Coronary artery (tissue), 2 donors: ENCODE data around the gene CCNYL1.

Source experiments
- DNase-seq: peaks from one replicate; pipeline ENCODE4 v3.0.0-alpha.2; 2017; ENCODE audit warnings: low spot score
- H3K27ac ChIP-seq, 2 donors: fragments of 200-600 bp; sonication (generic); one replicate each; pipeline ENCODE4 v1.5.1; 2016 to 2019
- H3K4me3 ChIP-seq: fragments of 200-600 bp; sonication (generic); 2 replicates; pipeline ENCODE4 v1.5.1; 2016; ENCODE audit warnings: mild to moderate bottlenecking, moderate library complexity
- TF ChIP-seq, protein P1 (sequence below): fragments of 200-600 bp; sonication (generic); IDR thresholded peaks from one replicate; pipeline ENCODE4 v1.5.1; 2019; ENCODE audit warnings: antibody characterized with exemption

Gene CCNYL1

DNA sequence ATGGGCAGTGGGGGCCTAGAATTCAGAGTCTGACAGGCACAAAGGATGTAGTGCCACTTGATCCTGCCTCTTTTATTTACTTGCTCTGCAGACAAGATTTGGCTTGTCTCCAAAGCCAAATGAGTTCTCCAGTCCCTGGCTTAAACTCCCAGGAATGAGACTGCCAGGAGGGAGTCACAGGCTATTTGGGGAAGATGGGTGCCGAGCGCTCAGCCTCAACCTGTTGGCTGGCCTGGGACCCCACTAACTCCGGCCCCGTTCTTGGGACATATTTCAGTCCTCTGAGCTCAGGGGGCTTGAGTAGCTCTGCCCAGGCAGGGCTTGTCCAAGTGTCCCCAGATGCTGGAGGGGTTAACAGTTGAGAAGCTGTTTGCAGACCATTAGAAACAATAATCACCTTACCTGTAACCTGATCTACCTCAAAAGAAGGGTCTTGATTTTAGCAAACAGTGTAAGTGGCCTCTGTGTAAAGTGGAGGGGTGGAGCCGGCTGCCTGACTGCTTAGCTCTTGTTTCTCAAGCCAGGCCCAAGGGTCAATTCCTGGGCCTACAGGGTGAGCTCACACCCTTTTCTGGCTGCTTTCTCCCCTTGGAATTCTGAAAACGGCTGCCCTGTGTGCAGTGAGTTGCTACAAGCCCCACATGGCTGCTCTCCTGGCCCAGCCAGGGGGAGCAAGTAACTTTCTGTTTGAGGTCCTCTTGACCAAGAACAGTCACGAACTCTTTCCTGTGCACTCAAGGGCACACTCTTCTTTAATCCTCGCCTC lies 85.3 kb downstream of the CCNYL1 start:
- no peak for DNase-seq
- H3K27ac ChIP-seq, result no peak overlapping the region
- TF ChIP-seq, protein P1, sequence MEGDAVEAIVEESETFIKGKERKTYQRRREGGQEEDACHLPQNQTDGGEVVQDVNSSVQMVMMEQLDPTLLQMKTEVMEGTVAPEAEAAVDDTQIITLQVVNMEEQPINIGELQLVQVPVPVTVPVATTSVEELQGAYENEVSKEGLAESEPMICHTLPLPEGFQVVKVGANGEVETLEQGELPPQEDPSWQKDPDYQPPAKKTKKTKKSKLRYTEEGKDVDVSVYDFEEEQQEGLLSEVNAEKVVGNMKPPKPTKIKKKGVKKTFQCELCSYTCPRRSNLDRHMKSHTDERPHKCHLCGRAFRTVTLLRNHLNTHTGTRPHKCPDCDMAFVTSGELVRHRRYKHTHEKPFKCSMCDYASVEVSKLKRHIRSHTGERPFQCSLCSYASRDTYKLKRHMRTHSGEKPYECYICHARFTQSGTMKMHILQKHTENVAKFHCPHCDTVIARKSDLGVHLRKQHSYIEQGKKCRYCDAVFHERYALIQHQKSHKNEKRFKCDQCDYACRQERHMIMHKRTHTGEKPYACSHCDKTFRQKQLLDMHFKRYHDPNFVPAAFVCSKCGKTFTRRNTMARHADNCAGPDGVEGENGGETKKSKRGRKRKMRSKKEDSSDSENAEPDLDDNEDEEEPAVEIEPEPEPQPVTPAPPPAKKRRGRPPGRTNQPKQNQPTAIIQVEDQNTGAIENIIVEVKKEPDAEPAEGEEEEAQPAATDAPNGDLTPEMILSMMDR, result no peak
- H3K4me3 ChIP-seq, result no peak overlapping the region

DNA sequence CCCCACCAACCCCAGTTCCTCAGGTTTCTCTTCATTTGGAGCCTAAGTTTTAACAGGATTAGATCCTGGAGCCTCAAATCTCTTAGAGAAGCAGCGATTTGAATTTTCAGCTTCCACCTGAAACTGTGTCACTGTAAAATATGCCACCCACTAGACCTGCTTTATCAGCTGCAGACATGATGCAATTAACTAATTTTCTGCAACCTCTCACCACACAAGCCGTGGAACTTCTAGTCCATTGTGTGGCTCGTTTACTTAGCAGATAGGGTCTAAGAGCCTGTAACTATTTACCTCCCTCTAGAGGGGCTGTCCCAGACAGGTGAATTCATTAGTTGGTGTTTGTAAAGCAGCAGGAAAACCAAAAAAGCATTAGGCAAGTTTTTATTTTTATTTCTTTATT lies 89.8 kb downstream of the CCNYL1 start:
- TF ChIP-seq, protein P1, result no peak
- no peak overlapping the region for H3K4me3 ChIP-seq
- no peak overlapping the region for H3K27ac ChIP-seq
- DNase-seq, result no peak

DNA sequence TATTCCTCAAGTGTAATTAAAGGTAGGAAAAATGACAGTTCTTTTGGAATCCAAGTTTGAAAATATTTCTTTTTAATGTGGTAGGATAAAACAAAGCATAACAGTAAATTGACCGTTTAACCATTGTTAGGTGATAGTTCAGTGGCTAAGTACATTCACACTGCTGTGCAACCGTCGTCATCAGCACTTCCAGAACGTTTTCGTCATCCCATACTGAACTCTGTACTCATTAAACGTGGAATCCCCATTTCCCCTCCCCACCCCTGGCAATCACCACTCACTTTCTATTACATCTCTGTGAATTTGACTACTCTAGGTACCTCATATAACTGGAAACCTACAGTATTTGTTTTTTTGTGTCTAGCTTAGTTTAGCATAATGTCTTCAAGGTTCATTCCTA lies 91.2 kb downstream of the CCNYL1 start:
- H3K27ac ChIP-seq, result no peak overlapping the region
- TF ChIP-seq, protein P1, result no peak
- no peak for DNase-seq

More for the DNA sequence above, 91.2 kb downstream of the CCNYL1 start:
- H3K4me3 ChIP-seq, result no peak overlapping the region
